OCI-LY3 (cell line): Measurements from ENCODE around the gene RNF115.
"Not testable (repeated sequence)": the region's sequence is repeated elsewhere in the genome, so short reads cannot be mapped to it uniquely, and the experiment has no call there.

Experiments
- EZH2phosphoT487 ChIP-seq: fragments of 200-600 bp; shearing (Covaris generic); IDR thresholded peaks from 2 replicates; pipeline ENCODE4 v1.6.1; 2018; ENCODE audit warnings: antibody characterized with exemption, mixed run types, low read depth
- TF ChIP-seq, protein P1 (sequence below): fragments of 200-600, 300-600 bp; sonication (generic); IDR thresholded peaks from 2 replicates; pipeline ENCODE4 v1.5.1; 2014; ENCODE audit warnings: antibody characterized with exemption, low read length, low read depth

DNA sequence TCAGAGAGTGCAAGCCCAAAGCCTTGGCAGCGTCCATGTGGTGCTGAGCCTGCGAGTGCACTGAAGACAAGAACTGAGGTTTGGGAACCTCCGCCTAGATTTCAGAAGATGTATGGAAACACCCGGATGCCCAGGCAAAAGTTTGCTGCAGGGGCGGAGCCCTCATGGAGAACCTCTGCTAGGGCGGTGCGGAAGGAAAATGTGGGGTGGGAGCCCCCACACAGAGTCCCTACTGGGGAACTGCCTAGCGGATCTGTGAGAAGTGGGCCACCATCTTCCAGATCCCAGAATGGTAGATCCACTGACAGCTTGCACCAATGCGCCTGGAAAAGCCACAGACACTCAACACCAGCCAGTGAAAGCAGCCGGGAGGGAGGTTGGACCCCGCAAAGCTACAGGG lies 62.4 kb downstream of the RNF115 start:
- TF ChIP-seq, protein P1, sequence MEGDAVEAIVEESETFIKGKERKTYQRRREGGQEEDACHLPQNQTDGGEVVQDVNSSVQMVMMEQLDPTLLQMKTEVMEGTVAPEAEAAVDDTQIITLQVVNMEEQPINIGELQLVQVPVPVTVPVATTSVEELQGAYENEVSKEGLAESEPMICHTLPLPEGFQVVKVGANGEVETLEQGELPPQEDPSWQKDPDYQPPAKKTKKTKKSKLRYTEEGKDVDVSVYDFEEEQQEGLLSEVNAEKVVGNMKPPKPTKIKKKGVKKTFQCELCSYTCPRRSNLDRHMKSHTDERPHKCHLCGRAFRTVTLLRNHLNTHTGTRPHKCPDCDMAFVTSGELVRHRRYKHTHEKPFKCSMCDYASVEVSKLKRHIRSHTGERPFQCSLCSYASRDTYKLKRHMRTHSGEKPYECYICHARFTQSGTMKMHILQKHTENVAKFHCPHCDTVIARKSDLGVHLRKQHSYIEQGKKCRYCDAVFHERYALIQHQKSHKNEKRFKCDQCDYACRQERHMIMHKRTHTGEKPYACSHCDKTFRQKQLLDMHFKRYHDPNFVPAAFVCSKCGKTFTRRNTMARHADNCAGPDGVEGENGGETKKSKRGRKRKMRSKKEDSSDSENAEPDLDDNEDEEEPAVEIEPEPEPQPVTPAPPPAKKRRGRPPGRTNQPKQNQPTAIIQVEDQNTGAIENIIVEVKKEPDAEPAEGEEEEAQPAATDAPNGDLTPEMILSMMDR = not testable (repeated sequence)
- TF ChIP-seq EZH2phosphoT487 = not testable (repeated sequence)
